OCI-LY1 (cell line): ENCODE data around the gene FBXO3.

Source experiments
- H2AFZ ChIP-seq: fragments of 200-600 bp; sonication (generic), shearing (Covaris generic); 2 replicates; pipeline ENCODE4 v1.6.0; 2014; ENCODE audit warnings: antibody characterized with exemption, mild to moderate bottlenecking, low read length
- H3F3A ChIP-seq: fragments of 200-600 bp; sonication (generic), shearing (Covaris generic); 2 replicates; pipeline ENCODE4 v1.6.0; 2014; ENCODE audit warnings: mild to moderate bottlenecking, antibody characterized with exemption, low read length, moderate library complexity; ENCODE audit not compliant: insufficient read depth
- H3K27ac ChIP-seq: fragments of 200-600 bp; sonication (generic); 2 replicates; pipeline ENCODE4 v1.5.1; 2014; ENCODE audit warnings: low read length, mixed run types, mild to moderate bottlenecking, low read depth; ENCODE audit not compliant: poor library complexity, severe bottlenecking
- H3K27me3 ChIP-seq: fragments of 200-600 bp; sonication (generic); 2 replicates; pipeline ENCODE4 v1.6.0; 2014; ENCODE audit warnings: antibody characterized with exemption, mild to moderate bottlenecking, low read length, moderate library complexity; ENCODE audit not compliant: insufficient read depth
- H3K36me3 ChIP-seq: fragments of 200-600 bp; sonication (generic); 2 replicates; pipeline ENCODE4 v1.6.1; 2014; ENCODE audit warnings: mild to moderate bottlenecking, antibody characterized with exemption, low read length, moderate library complexity, mixed read lengths; ENCODE audit not compliant: insufficient read depth
- H3K4me1 ChIP-seq: fragments of 200-600 bp; sonication (generic); 2 replicates; pipeline ENCODE4 v1.5.1; 2014; ENCODE audit warnings: mild to moderate bottlenecking, low read length, moderate library complexity; ENCODE audit not compliant: insufficient read depth, severe bottlenecking
- H3K4me2 ChIP-seq: fragments of 200-600 bp; sonication (generic), shearing (Covaris generic); 2 replicates; pipeline ENCODE4 v1.6.1; 2014; ENCODE audit warnings: low read length
- H3K4me3 ChIP-seq: fragments of 200-600 bp; sonication (generic); 2 replicates; pipeline ENCODE4 v1.5.1; 2014; ENCODE audit warnings: low read length, low read depth, mild to moderate bottlenecking, mixed read lengths; ENCODE audit not compliant: poor library complexity, severe bottlenecking
- H3K79me2 ChIP-seq: fragments of 200-600 bp; shearing (Covaris generic); 2 replicates; pipeline ENCODE4 v1.6.1; 2016; ENCODE audit warnings: mixed run types, low read length, mixed read lengths; ENCODE audit not compliant: insufficient read depth
- H3K9ac ChIP-seq: fragments of 200-600 bp; sonication (generic), shearing (Covaris generic); 2 replicates; pipeline ENCODE4 v1.6.1; 2014; ENCODE audit warnings: mild to moderate bottlenecking, low read length, mixed read lengths
- H3K9me2 ChIP-seq: fragments of 200-600 bp; sonication (generic), shearing (Covaris generic); 2 replicates; pipeline ENCODE4 v1.6.1; 2014; ENCODE audit warnings: low read depth, mild to moderate bottlenecking, low read length, mixed read lengths
- H3K9me3 ChIP-seq: fragments of 200-600 bp; shearing (Covaris generic); 2 replicates; pipeline ENCODE4 v1.6.1; 2014; ENCODE audit warnings: low read length, mixed read lengths
- H4K20me1 ChIP-seq: fragments of 200-600 bp; sonication (generic), shearing (Covaris generic); 2 replicates; pipeline ENCODE4 v1.6.0; 2016; ENCODE audit warnings: mild to moderate bottlenecking, low read length; ENCODE audit not compliant: insufficient read depth
- EZH2 ChIP-seq: fragments of 200-600 bp; sonication (generic), shearing (Covaris generic); IDR thresholded peaks from 2 replicates; pipeline ENCODE4 v1.8.0; 2017; ENCODE audit warnings: borderline replicate concordance, mixed run types, mild to moderate bottlenecking, antibody characterized with exemption, low read length, moderate library complexity, mixed read lengths
- TF ChIP-seq, protein P1 (sequence below): fragments of 200-600 bp; sonication (generic), shearing (Covaris generic); IDR thresholded peaks from 2 replicates; pipeline ENCODE4 v1.5.1; 2017; ENCODE audit warnings: mild to moderate bottlenecking, antibody characterized with exemption, low read length, moderate library complexity, mixed read lengths

The FBXO3 gene

GRCh38 chr11:33743291-33743690 lies 31.0 kb downstream of the FBXO3 start:
- TF ChIP-seq, protein P1, sequence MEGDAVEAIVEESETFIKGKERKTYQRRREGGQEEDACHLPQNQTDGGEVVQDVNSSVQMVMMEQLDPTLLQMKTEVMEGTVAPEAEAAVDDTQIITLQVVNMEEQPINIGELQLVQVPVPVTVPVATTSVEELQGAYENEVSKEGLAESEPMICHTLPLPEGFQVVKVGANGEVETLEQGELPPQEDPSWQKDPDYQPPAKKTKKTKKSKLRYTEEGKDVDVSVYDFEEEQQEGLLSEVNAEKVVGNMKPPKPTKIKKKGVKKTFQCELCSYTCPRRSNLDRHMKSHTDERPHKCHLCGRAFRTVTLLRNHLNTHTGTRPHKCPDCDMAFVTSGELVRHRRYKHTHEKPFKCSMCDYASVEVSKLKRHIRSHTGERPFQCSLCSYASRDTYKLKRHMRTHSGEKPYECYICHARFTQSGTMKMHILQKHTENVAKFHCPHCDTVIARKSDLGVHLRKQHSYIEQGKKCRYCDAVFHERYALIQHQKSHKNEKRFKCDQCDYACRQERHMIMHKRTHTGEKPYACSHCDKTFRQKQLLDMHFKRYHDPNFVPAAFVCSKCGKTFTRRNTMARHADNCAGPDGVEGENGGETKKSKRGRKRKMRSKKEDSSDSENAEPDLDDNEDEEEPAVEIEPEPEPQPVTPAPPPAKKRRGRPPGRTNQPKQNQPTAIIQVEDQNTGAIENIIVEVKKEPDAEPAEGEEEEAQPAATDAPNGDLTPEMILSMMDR: no peak
- TF ChIP-seq EZH2: no peak
- Histone ChIP-seq H3K36me3 (peaks cover 12% of the 10 kb centered on the region; the same call in 1 of the 2 replicates), H3K79me2 (no peaks in the 10 kb centered on the region), H2AFZ (no peak overlapping the region), H3K27me3 (no peaks in the 10 kb centered on the region), H3K9ac (no peak overlapping the region), H3K4me1 (no peaks in the 10 kb centered on the region), H3K9me2 (no peaks in the 10 kb centered on the region), H3K4me2 (no peak overlapping the region), H3K27ac (no peak overlapping the region), H4K20me1 (no peaks in the 10 kb centered on the region), H3K9me3 (no peaks in the 10 kb centered on the region), H3K4me3 (no peak overlapping the region), H3F3A (no peaks in the 10 kb centered on the region)

- Histone ChIP-seq H3K9ac (no peak overlapping the region), H3F3A (no peaks in the 10 kb centered on the region), H3K79me2 (no peaks in the 10 kb centered on the region), H3K27me3 (no peaks in the 10 kb centered on the region), H3K4me3 (no peak overlapping the region), H3K36me3 (peaks cover 12% of the 10 kb centered on the region; the same call in 1 of the 2 replicates), H3K4me2 (no peak overlapping the region), H3K9me3 (no peaks in the 10 kb centered on the region), H2AFZ (no peak overlapping the region), H4K20me1 (no peaks in the 10 kb centered on the region), H3K9me2 (no peaks in the 10 kb centered on the region), H3K27ac (no peak overlapping the region), H3K4me1 (peaks cover 3% of the 10 kb centered on the region)
- TF ChIP-seq EZH2: no peak
- TF ChIP-seq, protein P1: peak; percentile 43
Measured at GRCh38 chr11:33742249-33742851, 32.0 kb downstream of the FBXO3 start.

GRCh38 chr11:33741806-33742205 lies 32.5 kb downstream of the FBXO3 start:
- no peaks in the 10 kb centered on the region for H3F3A ChIP-seq
- no peak for TF ChIP-seq EZH2
- no peaks in the 10 kb centered on the region for H3K27me3 ChIP-seq
- no peaks in the 10 kb centered on the region for H3K9me3 ChIP-seq
- no peaks in the 10 kb centered on the region for H3K79me2 ChIP-seq
- no peaks in the 10 kb centered on the region for H4K20me1 ChIP-seq
- H3K4me1 ChIP-seq: peaks cover 8% of the 10 kb centered on the region
- H2AFZ ChIP-seq: no peak overlapping the region
- no peaks in the 10 kb centered on the region for H3K9me2 ChIP-seq
- H3K4me3 ChIP-seq: no peak overlapping the region
- peaks cover 7% of the 10 kb centered on the region; the same call in 1 of the 2 replicates for H3K36me3 ChIP-seq
- H3K27ac ChIP-seq: no peak overlapping the region
- H3K4me2 ChIP-seq: no peak overlapping the region
- H3K9ac ChIP-seq: no peak overlapping the region

DNA sequence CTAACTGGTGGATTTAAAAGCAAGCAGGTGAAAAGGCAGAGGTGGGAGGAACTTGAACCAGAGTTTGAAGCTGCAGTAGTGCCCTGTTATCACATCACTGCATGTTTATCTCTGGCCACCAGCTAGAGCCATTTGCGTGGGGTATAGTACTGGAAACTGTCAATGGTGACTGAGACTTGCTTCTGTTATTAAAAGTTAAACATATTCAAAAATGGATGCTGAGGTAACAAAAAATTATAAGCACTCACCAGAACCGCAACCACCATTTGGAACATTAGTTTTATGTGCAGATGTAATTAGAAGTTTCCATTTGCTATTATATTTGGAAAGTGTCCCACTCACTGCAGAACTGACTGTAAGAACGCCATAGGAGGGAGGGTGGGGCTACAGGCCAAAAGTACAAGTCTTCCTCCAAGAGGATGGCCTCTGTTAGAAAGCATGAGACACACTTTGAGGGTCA lies 36.9 kb downstream of the FBXO3 start:
- Histone ChIP-seq H3K27me3 (no peaks in the 10 kb centered on the region), H3K4me1 (peaks cover 36% of the 10 kb centered on the region), H2AFZ (no peak overlapping the region), H3F3A (no peaks in the 10 kb centered on the region), H3K36me3 (peaks cover 7% of the 10 kb centered on the region), H3K4me3 (no peak overlapping the region), H4K20me1 (no peaks in the 10 kb centered on the region), H3K9ac (no peak overlapping the region), H3K9me2 (no peaks in the 10 kb centered on the region), H3K4me2 (no peak overlapping the region), H3K9me3 (no peaks in the 10 kb centered on the region), H3K27ac (no peak overlapping the region), H3K79me2 (peaks cover 10% of the 10 kb centered on the region)
- no peak for TF ChIP-seq EZH2
- TF ChIP-seq, protein P1: no peak
